HG03175 (cell line): ENCODE data around the gene MKNK1.

Experiments
- ATAC-seq: cut with Tn5 transposase; IDR thresholded peaks from one replicate; pipeline ENCODE4 v1.9.1; 2021; ENCODE audit warnings: mild to moderate bottlenecking, moderate library complexity; ENCODE audit not compliant: unreplicated experiment

MKNK1 gene

DNA sequence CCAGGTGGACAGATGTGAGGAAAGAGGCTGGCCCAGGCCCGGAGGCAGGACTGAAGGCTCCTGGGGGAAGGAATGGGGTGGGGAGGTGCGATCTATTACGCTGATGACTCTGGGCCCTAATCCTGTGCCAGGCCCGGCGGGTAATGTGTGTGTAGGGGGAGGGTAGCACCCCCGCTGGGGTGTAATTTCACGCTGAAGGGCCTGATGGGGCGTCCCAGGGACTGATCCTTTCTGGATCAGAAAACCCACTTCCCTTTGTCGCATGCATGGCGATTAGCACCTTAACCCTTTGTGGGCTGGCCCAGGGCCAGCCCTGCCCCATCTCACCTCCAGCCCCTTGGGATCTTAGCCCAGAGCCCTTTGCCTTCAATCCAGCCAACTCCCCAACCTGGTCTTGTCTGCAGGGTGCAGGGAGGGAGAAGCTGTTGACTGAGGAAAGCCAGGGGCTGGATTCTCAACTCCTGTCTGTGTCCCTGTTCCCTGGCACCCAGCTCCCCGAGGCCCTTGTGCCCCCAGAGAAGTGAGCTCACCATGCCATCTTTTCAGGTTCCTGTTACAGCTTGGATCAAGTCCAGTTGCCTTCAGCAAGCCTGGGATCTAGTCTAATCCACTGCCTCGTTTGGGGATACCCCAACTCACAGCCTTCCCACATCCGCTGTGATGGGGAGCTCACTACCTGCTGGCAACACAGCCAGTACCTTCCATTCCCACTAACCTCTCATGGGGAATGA is 78.7 kb downstream of the MKNK1 start:
- no peak for ATAC-seq

DNA sequence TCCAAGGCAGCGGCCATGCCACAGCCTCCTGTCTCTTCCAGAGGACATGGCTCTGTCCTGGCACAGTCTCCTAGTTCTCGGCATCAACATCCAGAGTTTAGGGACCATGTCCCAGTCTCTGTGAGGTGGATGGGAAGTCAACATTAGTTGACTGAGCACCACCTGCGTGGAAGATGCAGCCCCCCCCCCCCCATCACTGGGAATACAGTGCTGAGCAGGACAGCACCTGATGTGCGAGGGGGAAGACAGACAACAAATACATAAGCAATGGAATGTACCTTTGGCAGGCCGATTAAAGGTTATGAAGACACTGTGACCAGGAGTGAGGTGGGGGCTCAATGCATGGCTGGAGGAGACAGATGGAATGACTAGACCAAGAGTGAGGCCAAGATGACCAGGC is 79.2 kb downstream of the MKNK1 start:
- ATAC-seq: no peak

DNA sequence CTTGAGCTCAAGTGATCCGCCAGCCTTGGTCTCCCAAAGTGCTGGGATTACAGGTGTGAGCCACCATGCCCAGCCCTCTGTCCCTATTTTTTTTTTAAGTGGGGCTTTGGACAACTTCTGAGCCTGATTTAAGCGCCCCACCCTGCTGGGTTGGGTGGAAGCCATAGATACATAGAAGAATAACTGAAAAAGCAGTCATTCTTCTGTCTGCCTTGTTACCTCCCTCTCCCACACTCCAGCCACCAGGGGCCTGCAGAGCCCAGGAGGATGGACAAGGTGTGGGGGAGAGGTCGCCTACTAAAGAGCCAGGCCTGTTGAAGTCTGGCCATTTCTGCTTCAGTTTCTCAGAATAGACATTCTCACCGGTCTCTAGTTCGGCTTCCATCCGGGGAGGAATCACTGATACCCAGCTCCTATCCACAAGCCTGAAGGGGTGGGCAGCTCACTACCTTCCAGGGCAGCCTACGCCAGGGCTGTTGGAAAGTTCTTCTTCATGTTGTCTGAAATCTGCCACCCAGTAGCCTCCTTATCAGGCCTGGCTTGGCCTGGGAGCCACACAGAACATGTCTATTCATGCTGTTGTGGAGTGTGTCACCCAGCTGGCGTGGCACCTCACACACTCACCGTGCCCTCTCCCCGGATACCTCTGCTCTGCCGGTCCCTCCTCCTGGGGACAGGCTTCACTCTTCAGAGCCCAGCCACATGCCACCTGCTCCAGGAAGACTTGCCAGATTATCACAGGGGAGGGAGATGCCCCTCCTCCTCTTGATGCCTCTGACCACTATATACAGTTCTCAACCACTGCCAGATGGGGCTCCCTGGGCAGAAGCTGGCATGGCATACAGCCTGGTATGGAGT is 80.3 kb downstream of the MKNK1 start:
- no peak for ATAC-seq

DNA sequence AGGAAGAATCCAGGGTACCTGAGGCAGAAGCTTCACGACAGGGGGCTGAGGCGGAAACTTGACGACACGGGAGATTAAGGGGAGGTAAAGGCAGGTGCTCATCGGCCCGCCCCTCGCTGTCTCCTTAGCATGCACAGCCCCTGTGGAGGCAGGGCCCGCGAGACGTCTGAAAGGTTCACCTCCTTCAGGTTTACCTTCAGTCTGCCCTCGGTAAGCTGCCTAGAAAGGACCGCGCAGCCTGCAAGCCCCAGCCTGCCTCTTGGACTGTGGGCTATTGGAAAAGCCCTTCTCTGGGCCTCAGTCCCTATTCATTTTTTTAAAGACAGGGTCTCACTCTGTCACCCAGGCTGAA is 81.1 kb downstream of the MKNK1 start:
- ATAC-seq: no peak

DNA sequence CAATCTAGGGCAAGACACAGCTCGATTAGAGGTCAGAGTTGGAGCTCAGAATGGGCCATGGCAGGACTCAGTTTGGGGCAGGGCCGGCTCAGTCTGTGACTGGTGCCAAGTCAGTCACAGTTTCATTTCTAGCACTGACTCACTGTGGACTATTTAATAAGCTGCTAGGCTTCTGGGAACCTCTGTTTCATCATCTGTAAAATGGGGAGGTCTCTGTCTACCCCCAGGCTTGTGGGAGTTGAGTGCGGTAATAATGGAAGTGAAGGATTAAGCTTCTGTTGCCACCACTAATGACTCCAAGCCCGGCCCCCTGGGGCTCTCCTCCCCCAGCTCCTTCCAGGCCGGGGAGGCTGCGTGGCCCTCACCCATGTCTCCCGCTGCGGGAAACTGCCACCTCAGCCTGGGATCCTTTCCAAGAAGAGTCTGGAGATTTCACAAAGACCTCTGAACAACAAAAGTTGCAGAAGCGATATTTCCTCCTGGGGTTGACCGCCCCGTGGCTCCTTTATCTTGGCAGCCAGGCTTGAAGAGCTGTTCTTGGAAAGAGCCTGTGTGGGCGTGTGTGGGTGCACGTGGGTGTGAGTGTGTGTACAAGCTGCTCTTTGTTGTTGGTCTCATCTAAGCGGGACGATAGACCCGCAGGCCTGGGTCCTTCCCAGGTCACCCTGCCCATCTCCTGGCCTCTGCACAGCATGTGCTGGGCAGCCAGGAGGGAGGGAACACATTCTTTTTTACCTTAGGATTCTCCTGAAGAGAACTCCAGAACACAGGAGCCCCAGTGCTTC is 81.7 kb downstream of the MKNK1 start:
- no peak for ATAC-seq

DNA sequence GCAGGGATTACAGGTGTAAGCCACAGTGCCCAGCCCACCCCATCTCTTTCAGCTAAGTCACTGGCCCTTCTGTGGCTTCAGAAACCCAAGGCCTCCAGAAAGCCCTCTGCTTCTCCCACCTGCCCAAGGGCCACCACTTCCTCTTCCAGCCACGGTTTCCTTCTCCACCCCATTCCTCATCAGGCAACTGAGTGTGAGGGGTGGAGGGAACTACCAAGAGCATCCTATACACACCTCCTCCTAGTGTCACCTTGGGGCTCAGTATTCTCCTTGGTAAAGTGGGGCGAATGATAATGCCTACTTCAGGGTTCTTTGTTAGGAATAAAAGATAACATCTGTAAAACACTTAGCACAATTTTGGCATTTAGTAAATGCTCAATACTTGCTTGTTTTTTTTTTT is 82.7 kb downstream of the MKNK1 start:
- no peak for ATAC-seq

DNA sequence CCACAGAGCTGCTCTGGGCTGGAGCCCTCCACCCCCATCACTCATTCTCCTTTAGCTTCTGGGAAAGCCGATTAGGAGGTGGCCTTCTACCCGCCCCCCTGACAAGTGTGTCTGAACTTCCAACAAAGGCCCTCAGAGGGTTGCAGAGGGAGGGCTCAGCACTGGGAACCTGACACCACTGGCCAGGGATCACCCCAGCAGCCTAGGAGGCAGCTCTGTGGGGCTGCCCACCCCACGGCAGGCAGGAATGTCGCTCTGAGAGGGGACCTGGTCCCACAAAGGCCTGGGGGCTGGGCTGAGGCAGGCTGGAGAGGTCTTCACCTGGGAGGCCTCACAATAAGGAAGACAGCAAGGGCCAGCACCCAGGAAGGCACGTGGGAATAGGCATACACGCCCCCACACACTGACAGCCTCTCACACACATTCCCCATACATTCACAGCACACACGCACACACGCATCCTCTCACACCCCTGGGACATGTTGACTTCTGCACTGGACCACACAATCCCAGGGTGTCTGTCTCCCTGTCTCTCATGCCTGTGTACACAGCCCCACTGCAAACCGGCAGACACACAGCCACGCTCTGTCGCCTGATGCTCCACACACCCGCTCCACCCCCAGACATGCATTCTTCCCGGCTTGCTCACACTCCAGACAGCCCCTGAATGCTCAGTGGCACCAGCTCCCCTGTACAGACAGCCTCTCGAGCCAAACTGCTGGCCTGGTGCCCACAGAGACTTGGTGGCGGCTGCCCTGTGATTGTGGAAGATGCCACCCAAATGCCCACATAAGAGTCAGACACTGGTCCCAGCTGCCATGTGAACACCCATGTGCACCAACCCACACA is 83.8 kb downstream of the MKNK1 start:
- ATAC-seq: no peak

DNA sequence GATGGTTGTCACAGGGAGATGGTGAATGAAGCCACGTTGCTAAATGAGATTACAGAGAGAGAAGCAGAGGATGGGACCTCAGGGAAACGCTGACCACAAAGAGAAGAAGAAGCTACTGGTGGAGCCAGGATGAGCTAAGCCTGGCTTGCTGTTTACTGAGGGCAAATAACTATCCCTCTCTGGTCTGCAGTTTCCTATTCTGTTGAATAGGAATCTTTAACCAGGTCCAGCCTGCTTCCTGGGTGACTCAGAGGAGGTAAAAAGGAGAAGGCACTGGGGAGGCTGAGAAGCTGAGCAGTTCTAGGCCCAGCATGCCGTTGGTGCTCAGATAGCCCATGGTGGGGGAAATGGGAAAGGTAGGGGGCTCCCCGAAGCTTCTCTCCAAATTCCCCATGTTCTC is 84.9 kb downstream of the MKNK1 start:
- ATAC-seq: no peak

DNA sequence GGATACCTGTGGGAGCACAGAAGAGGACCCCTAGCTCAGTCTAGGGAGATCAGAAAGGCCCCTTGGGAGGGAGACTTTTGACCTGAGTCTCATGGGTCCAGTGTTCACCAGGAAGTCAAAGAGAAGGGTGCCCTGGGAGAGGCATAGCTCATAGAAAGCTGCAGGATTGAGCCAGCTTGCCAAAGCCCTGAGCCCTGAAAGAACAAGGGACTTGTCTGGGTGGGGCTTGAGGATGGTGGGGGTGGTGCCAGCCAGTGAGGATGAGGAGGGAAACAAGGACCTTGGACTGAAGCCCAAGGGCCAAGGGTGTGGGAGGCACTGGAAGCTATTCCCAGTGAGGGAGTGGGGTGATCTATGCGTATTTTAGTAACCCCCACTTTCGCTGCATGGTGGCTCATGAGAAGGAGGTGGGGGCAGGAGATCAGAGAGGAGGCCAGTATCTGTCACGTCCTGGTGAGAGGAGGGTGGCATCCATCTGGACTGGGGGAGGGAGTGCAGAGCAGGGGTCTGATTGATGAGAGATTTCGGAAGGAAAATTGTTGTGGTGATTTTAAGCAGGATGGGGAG is 86.1 kb downstream of the MKNK1 start:
- no peak for ATAC-seq

DNA sequence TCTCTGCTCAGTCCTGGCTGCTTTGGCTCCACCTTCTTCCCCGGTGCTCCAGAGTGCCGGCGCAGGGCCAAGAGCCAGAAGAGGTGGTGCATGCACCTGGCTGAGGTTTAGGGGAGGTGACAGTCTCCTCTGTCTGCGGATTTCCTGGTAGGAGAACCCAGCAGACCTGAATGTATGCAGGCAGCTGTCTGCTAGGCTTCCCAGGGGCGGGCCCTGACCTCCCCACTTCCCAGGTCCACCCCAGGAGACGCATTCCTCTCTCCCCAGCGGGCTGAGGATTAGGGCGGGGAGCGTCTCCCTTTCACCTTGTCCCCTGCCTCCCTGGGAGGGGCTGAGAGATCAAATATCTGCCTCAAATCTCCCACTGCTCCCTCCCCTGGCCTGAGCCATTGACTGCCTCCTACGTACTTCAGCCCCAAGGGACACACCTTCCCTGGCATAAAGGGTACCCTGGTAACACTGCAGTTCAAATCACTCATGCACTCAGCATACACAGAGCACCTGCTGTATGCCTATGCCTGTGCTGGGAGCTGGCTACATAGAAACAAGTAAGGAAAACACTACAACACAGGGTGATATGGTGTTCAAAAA is 87.0 kb downstream of the MKNK1 start:
- no peak for ATAC-seq

DNA sequence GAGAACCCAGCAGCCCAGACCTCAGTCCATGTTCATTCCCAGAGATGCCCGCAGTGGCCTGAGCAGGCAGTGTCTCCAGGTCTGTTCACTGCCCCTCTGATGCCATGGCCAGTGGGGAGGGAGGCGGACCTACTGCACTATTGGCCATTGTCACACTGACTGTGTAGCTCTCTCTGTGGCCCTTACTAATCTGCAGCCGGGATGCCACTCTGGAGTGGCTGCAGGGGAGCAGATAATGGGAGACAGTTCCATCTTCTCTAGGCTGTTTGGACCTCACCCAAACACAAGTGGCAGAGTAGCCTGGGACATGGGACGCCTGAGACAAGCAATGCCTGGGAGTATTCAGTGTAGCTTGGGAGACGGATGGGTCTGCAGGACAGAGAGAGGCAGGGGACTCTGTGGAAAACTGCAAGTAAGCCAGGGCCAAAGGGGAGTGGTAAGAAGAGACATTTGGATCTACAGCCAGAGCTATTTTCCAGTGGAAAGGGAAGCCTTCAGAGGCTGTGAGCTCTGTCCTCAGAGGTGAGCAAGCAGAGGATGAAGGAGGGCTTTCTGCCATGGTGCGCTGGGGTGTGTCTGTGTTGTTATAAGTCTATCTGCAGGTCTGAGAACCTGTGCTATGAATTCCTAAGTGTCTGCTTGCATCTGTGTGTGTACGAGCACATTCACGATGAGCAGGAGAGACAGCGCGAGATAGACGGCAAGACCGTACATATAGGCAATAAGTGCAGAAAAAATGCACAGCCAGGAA is 87.7 kb downstream of the MKNK1 start:
- no peak for ATAC-seq

DNA sequence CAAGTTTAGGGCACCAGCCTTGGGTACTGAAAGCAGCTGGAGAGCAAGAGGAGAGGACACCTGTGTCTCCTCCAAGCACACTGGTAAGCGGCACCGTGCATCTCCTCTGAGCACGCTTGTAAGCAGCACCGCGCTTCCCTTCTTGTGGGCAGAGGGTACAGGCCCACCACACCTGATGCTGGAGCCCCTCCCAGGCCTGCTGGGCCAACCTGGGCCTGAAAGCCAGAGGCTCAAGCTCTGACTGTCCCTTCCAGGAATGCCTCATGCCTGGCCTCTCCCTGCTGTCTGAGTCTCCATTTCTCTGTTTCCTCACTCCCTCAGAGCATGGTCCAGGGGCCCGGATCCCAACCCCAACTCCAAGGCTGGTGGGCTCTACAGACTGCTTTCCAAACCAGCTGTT is 88.5 kb downstream of the MKNK1 start:
- no peak for ATAC-seq

DNA sequence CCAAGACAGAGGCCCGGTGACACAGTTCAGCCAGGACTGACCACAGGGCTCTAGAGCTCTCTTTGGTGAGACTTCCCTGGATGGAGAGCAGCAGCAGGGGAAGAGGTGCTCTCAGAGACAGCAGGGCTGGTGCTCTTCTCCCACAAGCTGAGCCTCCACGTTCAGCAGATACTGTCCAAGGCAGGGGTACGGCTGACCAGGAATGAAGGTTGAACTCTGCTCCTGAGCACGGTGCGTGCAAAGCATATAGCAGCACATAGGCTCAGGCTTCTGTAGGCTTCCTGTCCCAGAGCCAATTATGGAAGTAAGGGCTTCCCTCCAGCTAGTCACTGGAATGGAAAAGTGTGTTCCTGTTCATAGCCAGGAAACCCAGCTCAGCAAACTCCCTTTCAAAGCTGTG is 90.5 kb downstream of the MKNK1 start:
- no peak for ATAC-seq

DNA sequence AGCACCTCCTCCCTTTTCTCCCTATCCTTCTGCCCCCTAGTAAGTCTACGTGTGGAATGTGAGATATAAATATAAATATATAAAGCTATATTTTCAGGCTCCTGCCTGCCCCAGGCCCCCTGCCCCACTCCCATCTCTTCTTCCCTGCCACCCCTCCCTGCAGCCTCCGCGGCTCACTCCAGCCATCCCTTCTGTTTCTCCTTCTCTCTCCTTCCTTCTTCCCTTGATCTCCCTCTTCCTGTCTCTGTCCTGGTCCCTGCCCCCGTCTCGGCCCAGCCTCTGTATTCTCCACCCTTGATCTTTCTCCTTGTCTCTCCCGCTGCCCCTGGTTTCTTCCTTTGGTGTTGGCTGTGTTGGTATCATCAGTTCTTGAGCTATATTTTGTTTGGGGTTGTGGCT is 91.3 kb downstream of the MKNK1 start:
- ATAC-seq: no peak

DNA sequence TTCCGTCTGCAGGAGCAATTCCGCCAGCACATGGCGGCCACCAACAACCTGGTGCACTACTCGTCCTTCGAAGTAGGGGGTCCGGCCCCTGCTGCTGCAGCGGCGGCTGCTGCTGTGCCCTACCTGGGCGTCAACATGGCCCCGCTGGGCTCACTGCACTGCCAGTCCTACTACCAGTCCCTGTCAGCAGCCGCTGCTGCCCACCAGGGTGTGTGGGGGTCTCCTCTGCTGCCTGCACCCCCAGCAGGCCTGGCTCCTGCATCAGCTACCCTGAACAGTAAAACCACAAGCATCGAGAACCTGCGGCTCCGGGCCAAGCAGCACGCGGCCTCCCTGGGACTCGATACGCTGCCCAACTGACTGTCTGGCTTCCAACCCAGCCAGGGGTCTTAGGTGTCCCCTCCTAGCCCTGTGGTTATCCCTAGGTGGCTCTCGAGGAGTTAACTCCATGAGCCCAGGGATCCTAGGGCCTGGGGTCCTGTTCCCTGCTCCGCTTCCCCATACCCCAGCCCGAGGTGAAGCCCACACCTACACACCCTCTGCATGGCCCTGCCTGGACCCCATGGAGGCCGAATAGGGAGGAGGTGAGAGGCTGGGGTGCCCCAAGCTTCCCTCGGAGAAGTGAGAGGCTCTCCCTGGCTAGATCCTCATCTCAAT is 91.8 kb downstream of the MKNK1 start:
- ATAC-seq: no peak

DNA sequence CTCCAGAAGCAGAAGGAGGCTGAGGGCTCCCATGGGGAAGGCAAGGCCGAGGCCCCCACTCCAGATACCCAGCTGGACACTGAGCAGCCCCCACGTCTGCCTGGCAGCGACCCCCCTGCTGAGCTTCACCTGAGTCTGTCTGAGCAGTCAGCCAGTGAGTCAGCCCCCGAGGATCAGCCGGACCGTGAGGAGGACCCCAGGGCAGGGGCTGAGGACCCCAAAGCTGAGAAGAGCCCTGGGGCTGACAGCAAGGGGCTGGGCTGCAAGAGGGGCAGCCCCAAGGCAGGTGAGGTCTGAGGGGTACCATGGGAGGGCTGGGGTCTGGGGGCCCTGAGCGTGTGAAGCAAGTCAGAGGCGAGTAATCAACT is 93.1 kb downstream of the MKNK1 start:
- no peak for ATAC-seq

DNA sequence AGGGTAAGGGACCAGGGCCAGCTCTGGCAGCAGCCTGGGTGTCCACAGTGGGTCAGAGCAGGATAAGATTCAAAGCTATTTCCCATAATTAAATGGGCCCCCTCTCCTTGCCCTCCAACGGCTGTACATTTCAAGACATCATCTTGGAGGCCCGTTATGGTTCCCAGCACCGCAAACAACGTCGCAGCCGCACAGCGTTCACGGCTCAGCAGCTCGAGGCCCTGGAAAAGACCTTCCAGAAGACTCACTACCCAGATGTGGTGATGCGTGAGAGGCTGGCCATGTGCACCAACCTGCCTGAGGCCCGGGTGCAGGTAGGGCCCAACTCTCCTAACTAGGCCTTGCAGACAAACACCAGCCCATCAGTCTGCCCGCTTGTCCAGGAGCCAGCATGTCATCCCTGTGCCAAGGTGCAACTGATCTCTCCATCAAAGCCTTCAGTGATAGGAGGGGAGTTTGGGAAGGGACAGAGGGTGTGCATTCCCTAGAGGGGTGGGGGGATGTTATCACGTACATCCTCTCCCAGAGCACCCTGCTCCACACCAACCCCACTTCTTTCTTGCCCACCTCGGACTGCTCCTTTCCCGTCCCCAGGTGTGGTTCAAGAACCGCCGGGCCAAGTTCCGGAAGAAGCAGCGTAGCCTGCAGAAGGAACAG is 93.6 kb downstream of the MKNK1 start:
- no peak for ATAC-seq

DNA sequence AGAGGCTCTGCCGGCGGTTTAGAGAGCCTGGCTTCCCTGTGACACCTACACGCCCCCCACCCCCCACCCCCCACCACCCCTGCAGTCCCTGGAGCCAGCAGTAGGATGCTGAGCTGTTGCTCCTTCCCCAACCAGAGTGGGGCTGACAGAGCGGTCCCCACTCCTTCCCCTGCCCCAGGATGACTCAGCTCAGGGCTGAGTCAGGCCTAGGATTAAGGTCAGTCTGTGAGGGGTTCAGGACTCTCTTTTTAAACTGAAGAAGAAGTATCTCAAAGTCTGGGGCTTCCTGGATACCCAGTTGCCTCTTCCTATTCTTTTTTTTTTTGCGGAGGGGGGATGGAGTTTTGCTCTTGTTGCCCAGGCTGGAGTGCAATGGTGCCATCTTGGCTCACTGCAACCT is 95.3 kb downstream of the MKNK1 start:
- no peak for ATAC-seq
